Peyer's patch (tissue), 4 donors: Measurements from ENCODE around the gene TRAF3IP3. TPM values are rescaled to one million over a fixed set of nuclear protein-coding genes. Genes with fewer than 3 reads are reported as not detected.

Source experiments
- DNase-seq, 3 donors: peaks; one replicate each; pipeline ENCODE4 v3.0.0-alpha.2; 2017 to 2019
- H3K27ac ChIP-seq, 4 donors: fragments of 200-600 bp; sonication (generic); one replicate each; pipeline ENCODE4 v1.5.1; 2016 to 2019
- H3K27me3 ChIP-seq, 2 donors: fragments of 200-600 bp; sonication (generic); one replicate each; pipeline ENCODE4 v1.5.1; 2019
- H3K36me3 ChIP-seq, 3 donors: fragments of 200-600 bp; sonication (generic); one replicate each; pipeline ENCODE4 v1.5.1; 2016 to 2019
- H3K4me1 ChIP-seq, 4 donors: fragments of 200-600 bp; sonication (generic); one replicate each; pipeline ENCODE4 v1.5.1; 2016 to 2019
- H3K4me3 ChIP-seq, 4 donors: fragments of 200-600 bp; sonication (generic); 1 replicate in 3 of 4; 2 replicates in 1 of 4; pipeline ENCODE4 v1.5.1; 2016 to 2019; ENCODE audit warnings: mild to moderate bottlenecking in 1 of 4
- H3K9me3 ChIP-seq, 4 donors: fragments of 200-600 bp; sonication (generic); one replicate each; pipeline ENCODE4 v1.5.1; 2016 to 2019; ENCODE audit warnings: mild to moderate bottlenecking in 1 of 4
- CTCF ChIP-seq, 6 experiments: fragments of 450-650 bp in 4 of 6; fragments of 200-600 bp in 2 of 6; sonication (generic) in 1 of 6; IDR thresholded peaks; one replicate each; pipeline ENCODE4 v1.5.1; 2017 to 2019; ENCODE audit warnings: antibody characterized with exemption in 6 of 6, mild to moderate bottlenecking in 3 of 6, moderate library complexity in 1 of 6
- POLR2A ChIP-seq, 2 donors: fragments of 450-650 bp; IDR thresholded peaks; one replicate each; pipeline ENCODE4 v1.5.1; 2017; ENCODE audit warnings: antibody characterized with exemption in 2 of 2, mild to moderate bottlenecking in 2 of 2, moderate library complexity in 2 of 2
- total RNA-seq, 4 donors: library from RNA; depleted of rRNA; stranded (reverse); fragments of >200 nt; gene quantifications; one replicate each; pipeline ENCODE4 v1.1.0, GENCODE V29; 2016

TRAF3IP3 gene
- total RNA-seq, 4 donors from 2014 or later, result 7.4 to 102 (median 10.8) TPM

- no peaks in the 10 kb centered on the region for H3K4me1 ChIP-seq
- TF ChIP-seq POLR2A (IDR thresholded peaks at IDR 0.05), result no peak
- TF ChIP-seq CTCF (IDR thresholded peaks at IDR 0.05), result no peak
- no peak for DNase-seq
- H3K4me3 ChIP-seq, result no peak overlapping the region
- H3K27me3 ChIP-seq, result no peaks in the 10 kb centered on the region
- no peak overlapping the region for H3K27ac ChIP-seq
- no peaks in the 10 kb centered on the region for H3K36me3 ChIP-seq
- H3K9me3 ChIP-seq, result no peaks in the 10 kb centered on the region
These were observed 32.6 kb upstream of the TRAF3IP3 start for GRCh38 chr1:209723265-209723664.

DNA sequence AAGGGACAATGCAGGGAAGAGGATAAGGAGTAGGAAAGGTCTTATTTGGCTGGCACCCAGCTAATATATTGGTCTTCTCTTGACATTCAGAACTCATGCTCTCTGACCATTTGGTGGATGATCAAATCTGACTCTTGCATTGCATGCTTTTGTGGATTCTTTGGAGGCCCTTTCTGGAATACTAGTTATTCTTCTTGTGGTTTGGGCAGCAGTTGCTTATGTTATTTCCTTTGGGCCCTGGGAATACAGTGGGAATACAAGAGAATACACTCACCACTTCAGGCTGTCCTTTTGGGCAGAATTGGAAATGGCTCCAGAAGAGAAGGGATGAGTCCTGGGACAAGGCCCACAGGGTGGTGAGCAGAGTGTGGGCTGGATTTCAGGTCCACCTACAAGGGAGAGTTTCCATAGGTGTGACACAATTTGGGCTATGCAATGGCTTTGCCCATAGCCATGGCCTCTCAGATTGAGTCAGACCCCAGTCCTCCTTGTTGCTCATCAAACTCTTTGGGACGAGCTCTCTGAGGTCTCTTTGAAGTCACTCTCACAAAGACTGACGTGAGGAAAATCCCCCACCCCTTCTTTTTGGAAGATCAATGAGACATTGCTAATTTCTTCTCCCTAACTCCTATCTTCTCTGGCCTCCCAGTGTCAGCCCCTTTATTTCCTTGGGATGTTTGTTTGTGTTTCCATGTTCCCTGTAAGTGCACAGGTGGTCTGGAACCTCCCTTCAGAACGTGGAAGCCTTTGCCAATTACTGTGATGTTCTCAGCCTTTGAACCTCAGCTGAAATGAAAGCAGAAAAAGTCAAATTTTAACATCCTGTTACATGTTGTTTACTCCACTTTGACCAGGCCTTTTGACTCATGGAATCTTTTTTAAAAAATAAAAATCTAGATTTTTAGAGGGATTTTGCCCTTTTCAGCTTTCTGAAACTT lies 31.8 kb upstream of the TRAF3IP3 start:
- Histone ChIP-seq H3K4me1 (no peaks in the 10 kb centered on the region), H3K27me3 (no peaks in the 10 kb centered on the region), H3K9me3 (no peaks in the 10 kb centered on the region), H3K27ac (no peak overlapping the region), H3K36me3 (no peaks in the 10 kb centered on the region), H3K4me3 (no peak overlapping the region)
- TF ChIP-seq POLR2A (IDR thresholded peaks at IDR 0.05) (no peak), CTCF (IDR thresholded peaks at IDR 0.05) (no peak)
- no peak for DNase-seq

DNA sequence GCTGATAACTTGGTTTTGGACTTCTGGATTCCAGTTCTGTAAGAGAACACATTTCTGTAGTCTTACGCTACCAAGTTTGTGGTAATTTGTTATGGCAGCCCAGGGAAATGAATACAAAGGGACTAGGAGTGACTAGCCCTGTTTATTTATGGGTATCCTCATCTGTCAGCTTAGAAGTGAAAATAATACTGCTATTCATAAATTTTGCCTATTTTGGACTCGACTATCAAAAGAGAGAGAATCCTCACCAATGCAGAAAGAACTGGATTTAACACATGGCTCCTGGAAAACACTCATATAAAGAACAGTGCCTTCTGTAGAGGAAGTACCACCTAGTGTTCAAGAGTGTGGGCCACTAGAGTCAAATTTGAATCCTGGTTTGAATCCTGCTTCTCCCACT lies 28.6 kb upstream of the TRAF3IP3 start:
- H3K9me3 ChIP-seq, result no peaks in the 10 kb centered on the region
- TF ChIP-seq CTCF (IDR thresholded peaks at IDR 0.05) (no peak), POLR2A (IDR thresholded peaks at IDR 0.05) (no peak)
- H3K27me3 ChIP-seq, result no peaks in the 10 kb centered on the region

GRCh38 chr1:209727785-209728184 lies 28.1 kb upstream of the TRAF3IP3 start:
- no peaks in the 10 kb centered on the region for H3K4me1 ChIP-seq
- no peaks in the 10 kb centered on the region for H3K36me3 ChIP-seq
- DNase-seq, result no peak
- no peaks in the 10 kb centered on the region for H3K9me3 ChIP-seq
- no peaks in the 10 kb centered on the region for H3K27me3 ChIP-seq
- TF ChIP-seq CTCF (IDR thresholded peaks at IDR 0.05), result no peak
- TF ChIP-seq POLR2A (IDR thresholded peaks at IDR 0.05), result no peak
- H3K27ac ChIP-seq, result no peak overlapping the region
- no peak overlapping the region for H3K4me3 ChIP-seq

More for the DNA sequence above, 28.6 kb upstream of the TRAF3IP3 start:
- no peak overlapping the region for H3K4me3 ChIP-seq
- no peak overlapping the region for H3K27ac ChIP-seq
- no peaks in the 10 kb centered on the region for H3K4me1 ChIP-seq
- no peaks in the 10 kb centered on the region for H3K36me3 ChIP-seq
- DNase-seq, result no peak

DNA sequence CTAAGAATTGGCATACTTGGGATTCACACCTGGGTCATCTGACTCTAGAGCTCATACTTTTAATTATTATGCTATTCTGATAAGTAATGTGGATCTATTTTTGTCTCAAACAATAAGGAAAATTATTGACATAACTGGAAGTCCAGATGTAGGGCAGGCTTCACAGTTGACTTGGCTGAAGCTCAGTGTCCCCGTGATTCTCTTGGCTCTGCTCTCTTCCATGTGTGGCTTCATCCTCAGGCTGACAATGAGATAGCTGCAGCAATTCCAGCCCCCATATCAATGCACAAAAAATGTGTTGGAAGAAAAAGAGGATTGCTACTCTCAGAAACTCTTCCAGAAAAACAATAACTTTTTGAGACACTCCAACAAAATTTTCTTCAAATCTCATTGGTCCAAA lies 27.4 kb upstream of the TRAF3IP3 start:
- DNase-seq, result no peak
- Histone ChIP-seq H3K36me3 (no peaks in the 10 kb centered on the region), H3K9me3 (no peaks in the 10 kb centered on the region), H3K27ac (no peak overlapping the region), H3K27me3 (no peaks in the 10 kb centered on the region), H3K4me3 (no peak overlapping the region), H3K4me1 (no peaks in the 10 kb centered on the region)
- TF ChIP-seq CTCF (IDR thresholded peaks at IDR 0.05) (no peak), POLR2A (IDR thresholded peaks at IDR 0.05) (no peak)
